Hippocampal formation (tissue), 2 donors: Measurements from ENCODE around the gene PIP5K1C.

Experiments used
- DNase-seq, 2 donors: peaks; one replicate each; lab custom pipeline; 2025; lab: John Stamatoyannopoulos, UW

Gene PIP5K1C, protein sequence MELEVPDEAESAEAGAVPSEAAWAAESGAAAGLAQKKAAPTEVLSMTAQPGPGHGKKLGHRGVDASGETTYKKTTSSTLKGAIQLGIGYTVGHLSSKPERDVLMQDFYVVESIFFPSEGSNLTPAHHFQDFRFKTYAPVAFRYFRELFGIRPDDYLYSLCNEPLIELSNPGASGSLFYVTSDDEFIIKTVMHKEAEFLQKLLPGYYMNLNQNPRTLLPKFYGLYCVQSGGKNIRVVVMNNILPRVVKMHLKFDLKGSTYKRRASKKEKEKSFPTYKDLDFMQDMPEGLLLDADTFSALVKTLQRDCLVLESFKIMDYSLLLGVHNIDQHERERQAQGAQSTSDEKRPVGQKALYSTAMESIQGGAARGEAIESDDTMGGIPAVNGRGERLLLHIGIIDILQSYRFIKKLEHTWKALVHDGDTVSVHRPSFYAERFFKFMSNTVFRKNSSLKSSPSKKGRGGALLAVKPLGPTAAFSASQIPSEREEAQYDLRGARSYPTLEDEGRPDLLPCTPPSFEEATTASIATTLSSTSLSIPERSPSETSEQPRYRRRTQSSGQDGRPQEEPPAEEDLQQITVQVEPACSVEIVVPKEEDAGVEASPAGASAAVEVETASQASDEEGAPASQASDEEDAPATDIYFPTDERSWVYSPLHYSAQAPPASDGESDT

GRCh38 chr19:3700242-3701032, at the start of gene PIP5K1C:
PIP5K1C (minus strand) TSS chr19:3700468; CDS start chr19:3700390, 78 bp downstream.
- DNase-seq = peak; percentile 69 to 81

GRCh38 chr19:3748965-3749364, 48.7 kb upstream of the PIP5K1C start:
- DNase-seq = no peak

DNA sequence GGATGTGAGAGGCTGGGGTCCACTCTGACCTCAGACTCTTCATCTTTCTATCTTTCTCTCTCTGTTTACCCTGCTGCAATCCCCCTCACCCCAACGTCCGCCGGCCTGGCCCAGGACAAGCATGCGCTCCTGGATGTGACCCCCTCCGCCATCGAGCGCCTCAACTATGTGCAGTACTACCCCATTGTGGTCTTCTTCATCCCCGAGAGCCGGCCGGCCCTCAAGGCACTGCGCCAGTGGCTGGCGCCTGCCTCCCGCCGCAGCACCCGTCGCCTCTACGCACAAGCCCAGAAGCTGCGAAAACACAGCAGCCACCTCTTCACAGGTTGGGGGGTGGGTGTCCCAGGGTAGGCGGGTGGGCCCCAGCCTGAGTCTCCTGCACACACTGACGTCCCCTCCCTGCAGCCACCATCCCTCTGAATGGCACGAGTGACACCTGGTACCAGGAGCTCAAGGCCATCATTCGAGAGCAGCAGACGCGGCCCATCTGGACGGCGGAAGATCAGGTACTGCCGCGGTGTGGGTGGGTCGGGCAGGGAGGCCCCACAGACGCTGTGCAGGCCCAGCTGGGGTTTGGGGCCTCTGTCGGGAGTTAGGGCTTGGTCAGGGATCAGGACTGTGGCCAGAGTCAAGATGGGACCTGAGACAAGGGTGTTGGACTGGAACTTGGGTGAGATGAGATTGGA, 46.2 kb upstream of the PIP5K1C start:
- DNase-seq = no peak

DNA sequence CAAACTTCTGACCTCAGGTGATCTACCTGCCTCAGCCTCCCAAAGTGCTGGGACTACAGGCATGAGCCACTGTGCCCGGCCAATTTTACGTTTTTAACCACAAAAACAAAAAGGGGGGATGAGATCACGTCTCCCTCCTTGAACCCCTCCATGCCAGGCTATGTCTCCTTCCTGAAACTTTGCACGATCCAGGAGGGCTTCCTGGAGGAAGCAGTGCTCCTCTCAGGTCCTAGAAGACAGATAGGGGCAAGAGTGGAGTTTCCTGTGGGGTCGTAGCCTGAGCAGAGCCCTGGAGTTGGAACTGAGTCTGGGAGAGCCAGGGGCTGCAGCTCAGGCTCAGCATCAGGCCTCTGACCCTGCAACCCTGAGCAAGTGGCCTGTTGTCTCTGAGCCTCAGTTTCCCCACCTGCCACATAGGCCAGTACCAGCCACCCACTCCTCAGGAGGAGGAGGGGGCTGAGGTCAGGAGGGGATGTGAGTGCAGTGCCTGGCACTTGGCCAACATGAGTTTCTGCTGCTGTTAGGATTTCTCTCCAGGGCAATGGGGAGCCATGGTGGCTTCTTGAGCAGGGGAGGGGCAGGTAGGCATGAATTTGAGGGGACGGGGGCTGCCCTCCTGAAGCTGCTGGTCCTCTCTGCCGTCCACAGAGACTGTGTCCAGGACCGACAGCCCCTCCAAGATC, 45.2 kb upstream of the PIP5K1C start:
- no peak for DNase-seq

GRCh38 chr19:3743486-3743885, 43.2 kb upstream of the PIP5K1C start:
- DNase-seq = no peak

GRCh38 chr19:3740431-3740830, 40.2 kb upstream of the PIP5K1C start:
- DNase-seq = no peak

DNA sequence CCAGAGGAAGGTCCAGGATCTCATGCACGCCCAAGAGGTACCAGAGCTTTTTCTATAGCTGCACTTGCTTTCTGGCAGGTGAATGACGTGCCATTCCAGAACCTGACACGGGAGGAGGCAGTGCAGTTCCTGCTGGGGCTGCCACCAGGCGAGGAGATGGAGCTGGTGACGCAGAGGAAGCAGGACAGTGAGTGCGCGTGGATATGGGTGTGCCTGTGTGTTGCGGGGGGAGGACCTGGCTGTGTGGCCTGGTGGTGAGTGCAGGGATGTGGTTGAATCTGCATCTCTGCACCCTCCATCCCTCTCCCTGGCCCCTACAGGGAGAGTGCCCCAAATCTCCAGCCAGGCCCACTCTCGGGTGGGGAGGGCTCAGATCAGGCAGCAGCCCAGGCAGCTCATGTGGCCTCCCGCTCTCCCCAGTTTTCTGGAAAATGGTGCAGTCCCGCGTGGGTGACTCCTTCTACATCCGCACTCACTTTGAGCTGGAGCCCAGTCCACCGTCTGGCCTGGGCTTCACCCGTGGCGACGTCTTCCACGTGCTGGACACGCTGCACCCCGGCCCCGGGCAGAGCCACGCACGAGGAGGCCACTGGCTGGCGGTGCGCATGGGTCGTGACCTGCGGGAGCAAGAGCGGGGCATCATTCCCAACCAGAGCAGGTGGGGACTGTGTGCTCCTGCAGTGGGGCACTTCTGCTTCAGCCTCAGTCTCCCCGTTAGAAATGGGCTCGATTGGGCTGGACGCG, 38.4 kb upstream of the PIP5K1C start:
- DNase-seq = no peak

GRCh38 chr19:3737487-3738205, 37.4 kb upstream of the PIP5K1C start:
- no peak for DNase-seq

DNA sequence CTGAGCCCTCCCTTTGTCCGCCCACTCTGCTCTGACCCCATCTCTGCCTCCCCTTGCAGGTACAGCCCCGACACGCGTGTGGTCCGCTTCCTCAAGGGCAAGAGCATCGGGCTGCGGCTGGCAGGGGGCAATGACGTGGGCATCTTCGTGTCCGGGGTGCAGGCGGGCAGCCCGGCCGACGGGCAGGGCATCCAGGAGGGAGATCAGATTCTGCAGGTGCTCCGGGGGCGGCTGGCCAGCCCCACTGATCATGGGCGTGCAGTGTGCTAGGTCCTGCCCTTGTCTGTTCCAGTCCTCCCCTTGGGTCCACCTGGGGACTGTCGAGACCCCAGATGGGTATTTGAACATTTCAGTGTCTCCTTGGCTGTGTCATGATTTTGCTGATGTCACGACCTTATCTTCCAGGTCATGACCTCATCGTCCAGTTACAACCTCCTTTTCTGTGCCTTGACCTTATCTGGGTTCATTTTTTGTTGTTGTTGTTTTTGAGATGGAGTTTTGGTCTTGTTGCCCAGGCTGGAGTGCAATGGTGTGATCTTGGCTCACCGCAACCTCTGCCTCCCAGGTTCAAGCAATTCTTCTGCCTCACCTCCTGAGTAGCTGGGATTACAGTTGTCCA, 35.9 kb upstream of the PIP5K1C start:
- DNase-seq = no peak

DNA sequence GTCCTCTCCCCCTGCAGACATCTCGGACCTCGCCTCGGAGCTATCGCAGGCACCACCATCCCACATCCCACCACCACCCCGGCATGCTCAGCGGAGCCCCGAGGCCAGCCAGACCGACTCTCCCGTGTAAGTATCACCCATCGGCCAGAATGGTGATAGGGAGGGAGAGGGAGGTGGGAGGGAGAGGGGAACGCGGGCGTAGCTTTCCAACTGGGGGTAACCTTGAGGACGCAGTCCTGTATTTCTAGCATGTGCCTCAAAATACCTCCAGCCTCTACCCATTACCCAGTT, 34.0 kb upstream of the PIP5K1C start:
- DNase-seq = no peak

GRCh38 chr19:3733549-3734309, 33.5 kb upstream of the PIP5K1C start:
- no peak for DNase-seq

DNA sequence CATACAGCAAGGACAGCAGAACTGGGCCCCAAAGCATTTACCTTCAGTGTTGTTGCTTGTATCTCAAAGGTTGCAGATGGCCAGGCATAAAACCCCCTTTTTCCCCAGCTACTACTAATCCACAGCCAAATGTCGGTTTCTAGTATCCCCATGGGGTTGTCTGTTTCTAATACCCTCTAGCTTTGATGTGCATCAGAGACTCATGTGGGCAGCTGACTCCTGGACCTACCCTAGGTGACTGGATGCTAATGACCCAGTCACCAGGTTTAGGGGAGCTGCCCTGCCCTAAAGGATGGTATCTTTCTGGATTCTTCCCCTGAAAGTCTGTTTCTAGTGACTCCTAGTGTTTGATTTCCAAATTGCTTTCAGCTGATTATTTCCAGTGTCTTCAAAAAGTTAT, 31.8 kb upstream of the PIP5K1C start:
- DNase-seq = no peak

DNA sequence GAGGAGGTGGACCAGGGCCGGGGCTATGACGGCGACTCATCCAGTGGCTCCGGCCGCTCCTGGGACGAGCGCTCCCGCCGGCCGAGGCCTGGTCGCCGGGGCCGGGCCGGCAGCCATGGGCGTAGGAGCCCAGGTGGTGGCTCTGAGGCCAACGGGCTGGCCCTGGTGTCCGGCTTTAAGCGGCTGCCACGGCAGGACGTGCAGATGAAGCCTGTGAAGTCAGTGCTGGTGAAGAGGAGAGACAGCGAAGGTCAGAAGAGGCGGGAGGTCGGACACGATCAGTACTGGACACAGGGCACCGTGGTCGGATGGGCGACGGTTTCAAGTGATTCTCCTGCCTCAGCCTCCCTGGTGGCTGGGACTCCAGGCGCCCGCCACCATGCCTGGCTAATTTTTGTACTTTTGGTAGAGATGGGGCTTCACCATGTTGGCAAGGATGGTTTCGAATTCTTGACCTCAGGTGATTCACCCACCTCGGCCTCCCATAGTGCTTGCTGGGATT, 30.2 kb upstream of the PIP5K1C start:
- no peak for DNase-seq

DNA sequence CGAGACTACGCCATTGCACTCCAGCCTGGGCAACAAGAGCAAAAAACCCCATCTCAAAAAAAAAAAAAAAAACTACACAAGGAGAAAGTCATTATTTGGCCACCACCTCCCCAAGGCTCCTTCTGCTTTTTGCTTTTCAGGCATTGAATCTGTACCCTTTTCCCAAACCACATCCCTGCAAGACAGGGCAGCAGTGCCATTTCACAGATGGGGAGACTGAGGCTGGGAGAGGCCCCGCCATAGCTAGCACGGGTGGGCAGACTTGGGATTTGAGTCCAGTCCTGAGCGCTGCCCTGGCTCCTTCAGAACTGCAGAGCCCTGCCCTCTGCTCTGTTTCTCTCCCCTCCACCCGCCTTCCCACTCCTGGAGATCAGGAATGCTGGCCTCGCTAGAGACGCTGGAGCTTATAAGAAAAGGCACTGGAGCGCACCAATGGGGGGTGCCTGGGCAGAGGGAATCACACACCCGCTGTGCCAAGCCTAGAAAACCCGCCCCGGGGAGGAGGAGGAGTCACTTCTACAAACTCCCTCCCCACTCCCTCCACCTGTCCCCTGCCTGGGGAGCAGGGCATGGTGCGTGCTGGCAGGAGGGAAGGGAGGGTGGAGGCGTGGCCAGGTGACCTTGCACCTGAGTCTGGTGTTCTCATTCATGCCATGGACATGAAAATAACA, 25.5 kb upstream of the PIP5K1C start:
- DNase-seq = no peak

GRCh38 chr19:3725121-3725520, 24.9 kb upstream of the PIP5K1C start:
- DNase-seq = no peak

DNA sequence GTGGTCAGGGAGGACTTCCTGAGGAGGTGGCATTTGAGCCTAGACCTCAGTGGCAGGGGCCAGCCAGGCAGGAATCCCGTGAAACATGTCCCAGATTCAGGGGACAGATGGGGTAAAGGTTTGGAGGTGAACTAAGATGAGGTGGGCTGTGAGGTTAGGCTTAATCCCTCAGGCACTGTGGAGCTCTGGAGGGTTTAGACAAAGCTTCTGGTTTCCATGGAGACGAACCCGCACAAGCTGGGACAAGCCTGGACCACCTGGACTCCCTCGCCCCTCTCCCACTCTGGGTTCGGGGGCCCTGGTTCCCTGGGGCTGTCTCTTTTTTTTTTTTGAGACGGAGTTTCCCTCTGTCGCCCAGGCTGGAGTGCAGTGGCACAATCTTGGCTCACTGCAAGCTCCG, 23.6 kb upstream of the PIP5K1C start:
- DNase-seq = no peak

DNA sequence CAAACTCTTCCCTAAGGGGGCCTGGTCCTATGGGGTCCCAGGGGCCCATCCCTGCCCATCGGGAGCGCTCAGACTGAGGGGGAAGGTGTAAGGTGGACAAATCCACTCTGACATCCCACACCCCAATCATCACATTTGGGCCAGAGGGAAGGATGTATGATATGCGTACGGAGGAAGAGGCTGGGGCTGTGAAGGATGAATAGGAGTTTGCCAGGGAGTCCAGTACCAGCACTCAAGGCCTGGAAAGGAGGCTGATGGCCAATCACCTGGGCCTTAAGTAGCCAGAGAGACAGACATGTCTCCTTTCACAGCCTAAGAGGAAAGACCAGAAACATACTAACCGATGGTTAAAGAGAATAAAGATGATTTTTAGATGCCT, 22.8 kb upstream of the PIP5K1C start:
- DNase-seq = no peak

DNA sequence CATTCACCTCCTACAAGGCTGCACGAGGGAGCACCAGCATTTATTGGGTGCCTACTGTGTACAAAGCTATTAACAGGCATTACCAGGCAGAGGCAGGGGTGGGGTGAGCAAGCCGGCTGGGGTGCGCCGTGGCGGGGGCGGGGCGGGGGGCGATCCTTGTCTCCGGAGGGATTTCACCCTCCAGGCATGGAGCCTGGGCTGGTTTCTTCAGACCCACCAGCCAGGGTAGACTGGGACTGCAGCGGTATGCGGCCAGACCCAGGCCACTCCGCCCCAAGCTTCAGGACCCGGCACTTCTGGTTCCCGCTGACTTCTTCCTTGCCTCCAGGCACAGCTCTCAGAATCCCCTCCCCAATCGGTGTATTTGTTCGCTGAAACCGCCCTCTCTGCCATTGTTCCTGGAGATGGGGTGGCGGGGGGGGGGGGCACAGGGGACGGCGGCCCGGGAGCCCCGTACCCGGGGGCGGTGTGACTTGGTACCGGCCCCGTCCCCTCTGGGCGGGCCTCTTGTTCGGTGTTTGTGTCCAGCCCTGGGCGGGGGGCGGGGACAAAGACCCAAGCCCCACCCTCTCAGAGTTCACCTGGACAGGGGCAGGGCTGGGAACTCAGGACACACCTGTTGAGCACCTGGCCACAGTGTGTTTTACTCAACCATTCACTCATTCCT, 22.3 kb upstream of the PIP5K1C start:
- no peak for DNase-seq
